Pancreas (tissue), 10 donors: ENCODE data around the gene C11orf24. TPM values are rescaled to one million over a fixed set of nuclear protein-coding genes. Genes with fewer than 3 reads are reported as not detected.

Experiments
- ATAC-seq, 4 donors: fragments of 200-7000 bp; cut with Tn5 transposase; one replicate each; pipeline versions ENCODE4 v1.8.0 to v1.9.1; 2020; ENCODE audit warnings: mild to moderate bottlenecking in 4 of 4, moderate library complexity in 4 of 4
- DNase-seq, 6 donors: peaks; one replicate each; pipeline ENCODE4 v3.0.0-alpha.2; 2020
- FAIRE-seq: peaks from 2 replicates; lab custom pipeline; 2012; peaks lifted over from hg19 to GRCh38; lab: Jason Lieb, UNC
- H3K27ac ChIP-seq, 4 donors: fragments of 200-600 bp; sonication (generic); 1 replicate in 3 of 4; 2 replicates in 1 of 4; pipeline versions ENCODE4 v1.5.0 to v1.8.0; 2020
- H3K27me3 ChIP-seq, 4 donors: fragments of 200-600 bp; one replicate each; pipeline ENCODE4 v1.8.0; 2021
- H3K36me3 ChIP-seq, 3 donors: fragments of 200-600 bp; sonication (generic) in 1 of 3; one replicate each; pipeline versions ENCODE4 v1.5.0 to v1.8.0; 2020 to 2021
- H3K4me1 ChIP-seq, 3 donors: fragments of 200-600 bp; one replicate each; pipeline ENCODE4 v1.8.0; 2021
- H3K4me3 ChIP-seq, 4 donors: fragments of 200-600 bp; sonication (generic) in 2 of 4; one replicate each; pipeline versions ENCODE4 v1.5.0 to v1.8.0; 2020 to 2021
- H3K9me3 ChIP-seq, 4 donors: fragments of 200-600 bp; one replicate each; pipeline ENCODE4 v1.8.0; 2021
- CTCF ChIP-seq, 4 donors: fragments of 200-600 bp; sonication (generic) in 3 of 4; IDR thresholded peaks; one replicate each; pipeline versions ENCODE4 v1.5.0 to v1.8.0; 2021; ENCODE audit warnings: antibody characterized with exemption in 4 of 4
- WGBS, 2 donors: extraction: QIAGEN DNeasy Blood & Tissue Kit; methylation state at CpG; one replicate each; pipeline ENCODE4 v1.1.7; 2013; 5-methylcytosine and 5-hydroxymethylcytosine counted together
- intact Hi-C, 3 donors: fragments of 100-400 bp; cut with DNase I; formaldehyde crosslinking; loops; one replicate each; pipeline versions ENCODE4 v1.11.1 to v1.14.2; 2022
- polyA plus RNA-seq, 2 donors: library from polyadenylated mRNA; stranded (reverse); fragments of 200-250 nt; gene quantifications; one replicate each; pipeline ENCODE4 v1.2.3, GENCODE V29; 2013
- total RNA-seq, 6 donors: library from RNA; stranded (reverse); fragmentation: NEBNext Ultra II Directional in 4 of 6; extraction: Animal tissue kit (Norgen Biotek cat#: 25700) in 4 of 6; gene quantifications; one replicate each; pipeline versions ENCODE4 v1.2.1 to v1.2.4, GENCODE V29; 2021 to 2023
- donor health status: healthy with polysubstance abuse.
- donor health status: DM: no; HTN: no; CAD: no; lungs with moderate emphysema.
- donor health status: DM: no; HTN: no; CAD: no.
- donor health status: control.
- donor health status: control.
- donor health status: Bipolar disorder and iron deficiency.
- donor health status: DM: yes; HTN: yes; CAD: no.
- donor health status: DM: no; HTN: no; CAD: no.
- donor health status: DM: no; HTN: no; CAD: no.
- donor health status: DM: yes; HTN: yes; CAD: no.

C11orf24 gene
- total and polyA plus RNA-seq, 8 donors, result 12.4 to 20.3 (median 17.8) TPM

- WGBS, 2 donors, result 64 to 76% methylated on average over 1 of the region's 1 CpG
- Histone ChIP-seq H3K9me3 (no peaks in the 10 kb centered on the region), H3K4me3 (no peak overlapping the region), H3K4me1 (no peaks in the 10 kb centered on the region), H3K36me3 (no peaks in the 10 kb centered on the region), H3K27ac (no peak overlapping the region), H3K27me3 (no peaks in the 10 kb centered on the region)
- TF ChIP-seq CTCF (IDR thresholded peaks at IDR 0.05), result no peak
- ATAC-seq, result no peak
- intact Hi-C loops, result no loop called here
- FAIRE-seq, result no peak
- DNase-seq, result no peak
Observed at GRCh38 chr11:68229601-68230000, 42.2 kb downstream of the C11orf24 start.

GRCh38 chr11:68226421-68226820, 45.4 kb downstream of the C11orf24 start:
- no peak for DNase-seq
- WGBS, 2 donors, result 89 to 96% methylated on average over 9 of the region's 9 CpGs
- no peak for FAIRE-seq
- H3K36me3 ChIP-seq, result no peaks in the 10 kb centered on the region
- no peaks in the 10 kb centered on the region for H3K27me3 ChIP-seq
- no peak overlapping the region for H3K27ac ChIP-seq
- no peak for TF ChIP-seq CTCF (IDR thresholded peaks at IDR 0.05)
- intact Hi-C loops, result no loop called here
- no peak for ATAC-seq
- no peaks in the 10 kb centered on the region for H3K9me3 ChIP-seq
- H3K4me1 ChIP-seq, result no peaks in the 10 kb centered on the region
- no peak overlapping the region for H3K4me3 ChIP-seq

GRCh38 chr11:68224606-68225005, 47.2 kb downstream of the C11orf24 start:
- DNase-seq (no peak), ATAC-seq (no peak), FAIRE-seq (no peak)
- Histone ChIP-seq H3K4me1 (no peaks in the 10 kb centered on the region), H3K27ac (no peak overlapping the region), H3K4me3 (no peak overlapping the region), H3K27me3 (no peaks in the 10 kb centered on the region), H3K9me3 (no peaks in the 10 kb centered on the region), H3K36me3 (no peaks in the 10 kb centered on the region)
- intact Hi-C loops, result no loop called here
- WGBS, 2 donors, result 88 to 92% methylated on average over 11 of the region's 11 CpGs
- no peak for TF ChIP-seq CTCF (IDR thresholded peaks at IDR 0.05)

GRCh38 chr11:68223275-68223674, 48.5 kb downstream of the C11orf24 start:
- DNase-seq, result no peak
- WGBS, 2 donors, result 70 to 79% methylated on average over 6 of the region's 6 CpGs
- no peak overlapping the region for H3K27ac ChIP-seq
- intact Hi-C loops, result no loop called here
- no peak for FAIRE-seq
- no peaks in the 10 kb centered on the region for H3K36me3 ChIP-seq
- no peaks in the 10 kb centered on the region for H3K4me1 ChIP-seq
- H3K9me3 ChIP-seq, result no peaks in the 10 kb centered on the region
- no peak overlapping the region for H3K4me3 ChIP-seq
- no peaks in the 10 kb centered on the region for H3K27me3 ChIP-seq
- ATAC-seq, result no peak
- no peak for TF ChIP-seq CTCF (IDR thresholded peaks at IDR 0.05)

GRCh38 chr11:68221406-68221805, 50.4 kb downstream of the C11orf24 start:
- H3K36me3 ChIP-seq, result no peaks in the 10 kb centered on the region
- WGBS, 2 donors, result 88 to 95% methylated on average over 5 of the region's 5 CpGs
- no peaks in the 10 kb centered on the region for H3K4me1 ChIP-seq
- FAIRE-seq (no peak), ATAC-seq (no peak), DNase-seq (no peak)
- H3K4me3 ChIP-seq, result no peak overlapping the region
- H3K9me3 ChIP-seq, result no peaks in the 10 kb centered on the region
- H3K27ac ChIP-seq, result no peak overlapping the region
- no peak for TF ChIP-seq CTCF (IDR thresholded peaks at IDR 0.05)
- intact Hi-C loops, result no loop called here
- H3K27me3 ChIP-seq, result no peaks in the 10 kb centered on the region
